IPS-18c (cell line): ENCODE results near the gene C1GALT1C1L.
A peak's percentile ranks its signal among the peaks of the same experiment; 100 is the strongest.
"Not testable (repeated sequence)": the region's sequence is repeated elsewhere in the genome, so short reads cannot be mapped to it uniquely, and the experiment has no call there.

ENCODE experiments used
- H3K4me3 ChIP-seq: 2 replicates; pipeline ENCODE4 v1.7.0; 2013; ENCODE audit warnings: low read depth, mild to moderate bottlenecking, low read length, moderate library complexity; ENCODE audit not compliant: insufficient read depth
- H3K9me3 ChIP-seq: one replicate; pipeline ENCODE4 v1.6.1; 2013; ENCODE audit warnings: mild to moderate bottlenecking, low read length, moderate library complexity; ENCODE audit not compliant: control insufficient read depth, insufficient read depth

The C1GALT1C1L gene

DNA sequence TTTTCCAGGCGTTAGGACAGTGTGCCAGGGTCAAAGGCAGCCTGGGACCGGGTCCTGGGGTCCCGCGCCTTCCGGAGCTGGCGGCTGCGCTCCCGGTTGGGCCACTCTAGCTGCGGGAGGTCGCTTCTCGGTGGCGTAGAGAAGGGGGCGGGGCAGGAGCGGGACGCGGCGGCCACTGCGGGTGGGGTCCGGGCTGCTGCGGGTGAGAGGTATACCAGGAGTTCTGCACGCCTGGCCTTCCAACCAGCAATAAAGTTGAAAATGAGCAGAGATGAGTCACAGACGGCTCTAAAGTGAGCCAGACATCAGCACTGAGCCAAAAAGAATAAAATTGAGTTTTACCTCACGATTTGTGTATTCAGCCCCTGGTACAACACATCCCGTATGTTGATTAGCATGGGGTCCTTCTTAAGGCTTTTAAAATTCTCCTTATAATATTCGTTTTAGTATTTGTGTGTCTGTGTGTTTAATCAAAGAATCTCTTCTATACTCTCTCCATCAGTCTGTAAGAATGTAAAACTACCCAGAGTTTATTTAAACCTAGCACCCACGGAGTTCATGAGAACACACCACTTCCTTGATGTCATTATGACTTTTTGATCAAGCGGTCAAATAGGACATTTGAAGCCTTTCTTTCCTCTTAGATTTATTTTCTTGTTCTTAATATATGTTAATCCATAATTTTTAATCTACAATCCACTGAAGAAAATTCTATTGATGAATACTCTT lies at the start of gene C1GALT1C1L:
TSS of gene C1GALT1C1L (minus strand) at position 108 of the 729 bp plus-strand sequence. CDS start at position 1, 107 bp downstream.
- H3K4me3 ChIP-seq: peak within 1 kb of the TSS; percentile 29; the same call in 1 of the 2 replicates
- H3K9me3 ChIP-seq: no peaks in the 10 kb centered on the region

DNA sequence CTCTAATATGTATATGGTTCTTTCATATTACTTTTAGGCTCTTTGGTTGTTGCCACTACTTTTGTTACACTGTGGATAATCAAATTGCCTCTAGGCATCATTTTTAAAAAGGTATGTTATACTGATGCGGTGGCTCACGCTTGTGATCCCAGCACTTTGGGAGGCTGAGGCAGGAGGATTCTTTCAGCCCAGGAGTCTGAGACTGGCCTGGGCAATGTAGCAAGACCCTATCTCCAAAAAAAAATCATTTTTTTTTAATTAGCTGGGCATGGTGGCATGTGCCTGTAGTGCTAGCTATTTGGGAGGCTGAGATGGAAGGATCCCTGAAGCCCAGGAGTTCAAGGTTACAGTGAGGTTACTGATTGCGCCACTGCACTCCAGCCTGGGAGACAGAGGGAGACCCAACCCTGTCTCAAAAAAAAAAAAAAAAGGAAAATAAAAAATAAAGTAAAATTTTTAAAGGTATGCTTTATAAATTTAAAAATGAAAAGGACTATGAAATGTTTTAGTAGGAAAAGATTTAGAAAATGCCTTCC lies 49.5 kb upstream of the C1GALT1C1L start:
- no peak overlapping the region for H3K4me3 ChIP-seq
- no peaks in the 10 kb centered on the region for H3K9me3 ChIP-seq

DNA sequence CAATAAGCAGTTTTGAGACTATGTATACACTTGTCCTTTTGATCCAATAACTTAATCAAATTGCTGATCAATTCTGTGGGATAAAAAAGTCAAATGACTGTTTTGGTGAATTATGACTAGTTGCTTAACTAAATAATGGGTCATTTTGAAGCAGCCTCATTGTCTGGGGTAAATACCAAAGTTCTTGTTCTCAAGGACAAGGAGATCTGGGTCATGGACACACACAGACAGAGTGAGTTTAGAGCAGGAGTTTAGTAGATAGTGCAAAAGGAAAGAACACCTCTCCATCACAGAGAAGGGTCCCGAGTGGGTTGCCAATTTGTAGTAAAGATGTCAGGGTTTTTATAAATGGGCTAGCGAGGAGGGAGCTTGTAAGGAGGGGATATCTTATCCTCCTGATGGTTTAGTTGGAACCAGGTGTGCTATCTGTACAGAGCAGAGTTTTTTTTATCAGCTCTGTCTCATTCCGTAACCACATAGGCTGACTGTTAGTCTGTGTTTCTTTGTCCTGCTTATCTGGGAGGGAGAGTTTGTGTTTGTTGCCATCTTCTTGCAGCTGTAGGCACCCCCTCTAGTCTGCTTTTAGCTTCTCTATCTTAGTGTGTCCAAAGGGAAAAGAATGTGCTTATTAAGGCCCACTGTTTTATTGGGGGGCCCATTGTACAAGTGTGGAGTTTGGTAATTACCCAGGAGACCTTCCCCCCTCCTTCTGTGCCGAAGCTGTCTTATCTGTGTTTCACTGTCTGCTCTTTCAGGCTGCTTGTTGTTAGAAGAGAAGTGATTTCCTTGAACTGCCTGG lies 48.7 kb upstream of the C1GALT1C1L start:
- Histone ChIP-seq H3K4me3 (no peak overlapping the region), H3K9me3 (no peaks in the 10 kb centered on the region)

DNA sequence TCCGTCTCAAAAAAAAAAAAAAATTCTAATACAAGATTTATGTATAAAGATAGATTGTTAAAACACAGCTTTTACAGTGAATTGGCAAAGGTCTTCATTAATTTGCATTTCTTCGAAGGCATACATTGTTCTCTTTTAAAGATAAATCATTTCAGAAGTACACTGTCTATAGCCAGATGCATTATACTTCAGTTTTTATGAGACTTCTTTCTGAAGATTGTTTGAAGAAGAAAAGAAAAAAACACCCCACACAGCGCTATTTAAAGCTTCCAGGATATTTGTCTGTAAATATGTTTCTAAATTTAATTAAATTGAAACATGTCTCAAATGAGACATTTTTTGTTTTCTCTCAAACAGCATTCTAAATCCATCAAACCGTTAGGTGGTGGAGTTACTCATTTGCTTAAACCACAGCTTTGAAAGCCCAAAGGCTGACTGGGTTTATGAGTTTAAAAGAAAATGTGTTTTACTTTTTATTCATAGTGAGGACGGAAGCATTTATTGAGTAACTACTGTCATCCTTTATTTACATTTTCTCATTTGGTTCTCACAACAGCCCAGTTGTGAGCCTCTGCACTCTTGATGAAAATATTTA lies 42.4 kb upstream of the C1GALT1C1L start:
- Histone ChIP-seq H3K9me3 (no peaks in the 10 kb centered on the region), H3K4me3 (no peak overlapping the region)

DNA sequence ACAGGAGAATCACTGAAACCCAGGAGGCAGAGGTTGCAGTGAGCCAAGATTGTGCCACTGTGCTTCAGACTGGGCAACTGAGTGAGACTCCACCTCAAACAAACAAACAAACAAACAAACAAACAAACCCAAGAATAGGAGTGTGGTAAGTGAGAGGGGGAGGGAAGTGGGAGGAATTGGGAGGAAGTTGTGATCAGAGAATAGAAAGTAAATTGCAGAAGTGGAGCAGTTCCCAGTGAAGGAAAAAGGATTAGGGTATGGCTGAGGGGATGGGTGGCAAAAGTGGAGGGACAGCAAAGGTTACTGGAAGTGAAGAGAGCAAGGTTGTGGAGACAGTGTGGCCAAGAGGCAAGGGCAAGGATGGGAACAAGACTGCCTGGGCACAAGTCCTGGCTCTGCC lies 41.1 kb upstream of the C1GALT1C1L start:
- Histone ChIP-seq H3K4me3 (no peak overlapping the region), H3K9me3 (no peaks in the 10 kb centered on the region)

DNA sequence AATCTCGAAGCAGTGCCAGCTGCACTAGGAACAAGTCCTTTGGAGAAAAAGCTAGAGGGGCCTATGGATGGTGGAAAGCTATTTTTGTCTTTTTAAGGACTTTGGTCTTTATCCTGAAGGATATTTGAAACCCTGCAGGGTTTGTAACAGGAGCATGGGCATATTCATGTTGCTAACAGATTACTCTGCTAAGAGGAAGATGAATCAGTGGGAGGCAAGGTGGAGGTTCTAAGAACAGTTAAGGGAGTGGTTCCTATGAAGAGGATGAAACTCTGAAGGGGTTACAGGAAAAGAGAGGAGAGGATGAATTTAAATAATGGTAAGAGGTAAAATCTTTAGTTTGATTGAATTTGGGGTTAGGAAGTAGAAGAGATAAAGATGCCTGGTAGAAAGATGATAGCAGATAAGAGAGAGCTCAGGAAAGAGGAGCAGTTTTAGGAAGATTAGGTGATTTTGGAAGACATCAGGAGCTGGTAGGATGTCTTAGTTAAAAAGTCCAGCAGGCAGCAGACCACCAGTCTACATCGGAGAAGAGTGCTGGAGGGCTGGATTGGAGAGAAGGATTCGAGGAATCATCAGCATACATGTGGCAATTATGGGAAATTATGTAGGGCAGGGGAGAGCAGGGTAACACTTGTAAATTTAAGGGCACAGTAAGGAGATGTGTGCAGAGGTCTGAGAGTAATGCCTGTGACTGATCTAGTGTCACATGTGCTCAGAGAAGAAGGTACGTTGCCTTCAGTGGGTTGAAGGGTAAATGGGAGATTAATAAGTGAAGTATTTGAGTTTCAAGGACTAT lies 39.3 kb upstream of the C1GALT1C1L start:
- no peaks in the 10 kb centered on the region for H3K9me3 ChIP-seq
- no peak overlapping the region for H3K4me3 ChIP-seq

DNA sequence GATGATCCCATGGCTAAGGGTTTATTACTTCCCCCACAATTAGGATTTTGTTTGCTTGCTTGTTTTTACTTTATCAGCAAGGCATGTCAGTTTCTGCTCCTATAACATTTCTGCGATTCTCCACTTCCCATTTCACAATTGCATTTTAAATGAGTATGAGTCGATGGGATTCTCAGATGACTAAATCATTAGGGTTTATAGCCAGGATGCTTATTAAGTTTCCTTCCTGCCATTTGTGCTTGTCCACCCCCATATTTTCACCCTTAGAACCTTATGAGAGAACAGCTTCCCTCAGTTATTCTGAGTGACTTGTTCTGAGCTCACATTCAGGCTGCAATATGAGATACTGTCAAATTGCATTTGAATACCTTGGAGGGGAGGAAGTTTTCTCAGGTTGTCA lies 37.9 kb upstream of the C1GALT1C1L start:
- H3K4me3 ChIP-seq: no peak overlapping the region

DNA sequence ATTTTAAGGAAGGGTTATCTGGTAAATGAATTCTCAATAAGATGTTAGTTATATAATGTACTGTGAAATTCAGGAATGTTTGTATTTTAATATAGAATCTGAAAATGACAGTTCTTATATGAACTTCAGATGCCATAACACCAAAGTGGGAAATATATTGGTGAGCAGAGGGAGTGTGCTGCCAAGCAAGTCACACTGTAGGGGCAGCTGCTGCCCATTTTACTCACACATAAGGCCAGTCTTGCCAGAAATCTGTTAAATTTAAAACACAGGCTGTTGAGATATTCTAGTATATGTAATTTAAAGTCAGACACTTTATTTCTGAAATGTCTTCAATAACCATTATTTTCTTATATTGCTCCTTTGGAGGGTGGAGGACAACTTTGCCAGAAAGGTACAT lies 34.6 kb upstream of the C1GALT1C1L start:
- no peaks in the 10 kb centered on the region for H3K9me3 ChIP-seq
- no peak overlapping the region for H3K4me3 ChIP-seq

More for the DNA sequence above, 37.9 kb upstream of the C1GALT1C1L start:
- no peaks in the 10 kb centered on the region for H3K9me3 ChIP-seq

DNA sequence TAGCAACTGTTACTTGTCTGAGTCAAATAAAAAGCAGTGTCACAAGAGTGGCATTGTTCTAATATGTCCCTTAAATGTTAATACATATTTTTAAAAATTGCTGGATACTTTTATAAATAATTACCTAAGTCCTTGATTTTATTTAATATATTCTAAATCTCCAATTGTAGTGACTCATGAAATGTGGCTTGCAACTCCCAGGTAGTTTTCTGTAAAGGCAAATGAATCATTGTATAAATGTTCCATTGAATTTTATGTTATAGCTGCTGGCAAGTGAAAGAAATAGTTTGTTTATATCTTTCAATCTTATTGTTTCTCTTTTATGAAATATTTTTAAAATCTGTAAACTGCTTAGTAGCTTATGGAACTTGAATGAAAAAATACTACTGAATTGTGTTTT lies 32.7 kb upstream of the C1GALT1C1L start:
- Histone ChIP-seq H3K9me3 (no peaks in the 10 kb centered on the region), H3K4me3 (no peak overlapping the region)

DNA sequence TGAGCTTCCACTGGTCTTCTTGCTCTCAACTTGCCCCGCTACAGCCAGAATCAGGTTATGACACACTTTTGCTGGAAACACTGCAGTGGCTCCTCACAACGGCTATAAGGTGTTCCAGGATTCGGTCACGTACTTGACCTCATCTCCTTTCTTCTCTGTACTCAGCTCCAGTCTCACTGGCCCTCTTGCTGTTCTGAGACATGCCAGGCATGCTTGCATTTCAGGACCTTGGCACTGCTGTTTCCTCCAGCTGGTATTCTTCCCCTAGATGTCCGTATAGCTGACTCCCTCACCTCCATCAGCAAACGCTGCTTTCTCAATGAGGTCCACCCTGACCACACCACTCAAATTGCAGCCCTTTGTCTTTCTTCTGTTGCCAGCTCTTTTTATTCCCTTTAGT lies 31.9 kb upstream of the C1GALT1C1L start:
- H3K4me3 ChIP-seq: no peak overlapping the region
- no peaks in the 10 kb centered on the region for H3K9me3 ChIP-seq

DNA sequence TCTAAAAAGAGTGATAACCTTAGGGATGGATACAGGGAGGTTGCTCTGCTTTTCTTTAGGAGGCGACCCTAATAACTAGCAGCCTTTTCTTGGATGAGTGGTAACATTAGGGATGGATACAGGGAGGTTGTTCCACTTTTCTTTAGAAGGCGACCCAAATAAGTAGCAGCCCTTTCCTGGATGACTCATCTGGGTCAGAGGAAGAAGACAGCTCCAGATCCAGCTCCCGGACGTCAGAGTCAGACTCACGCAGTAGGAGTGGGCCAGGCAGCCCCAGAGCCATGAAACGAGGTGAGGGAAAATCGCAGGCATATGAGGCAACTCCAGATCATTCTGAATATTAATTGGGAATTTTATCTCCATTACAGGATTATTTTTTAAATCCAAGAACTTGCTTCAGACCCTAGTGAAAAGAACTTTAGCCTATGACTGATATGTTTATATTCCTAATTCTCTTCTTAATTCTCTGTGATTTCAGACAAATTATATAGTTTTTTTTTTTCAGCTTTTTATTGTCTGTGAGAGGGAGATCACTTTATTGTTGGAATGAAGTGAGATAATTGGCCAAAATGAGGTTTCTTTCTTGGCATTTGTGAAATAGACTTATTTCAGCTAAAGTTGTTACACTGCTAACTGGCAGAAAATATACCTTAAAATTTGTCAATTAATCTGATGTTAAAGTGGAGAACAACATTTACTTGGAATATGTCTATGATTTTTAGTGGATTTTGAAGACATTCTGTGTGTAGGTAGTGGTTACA lies 31.2 kb upstream of the C1GALT1C1L start:
- H3K9me3 ChIP-seq: no peaks in the 10 kb centered on the region
- H3K4me3 ChIP-seq: no peak overlapping the region

DNA sequence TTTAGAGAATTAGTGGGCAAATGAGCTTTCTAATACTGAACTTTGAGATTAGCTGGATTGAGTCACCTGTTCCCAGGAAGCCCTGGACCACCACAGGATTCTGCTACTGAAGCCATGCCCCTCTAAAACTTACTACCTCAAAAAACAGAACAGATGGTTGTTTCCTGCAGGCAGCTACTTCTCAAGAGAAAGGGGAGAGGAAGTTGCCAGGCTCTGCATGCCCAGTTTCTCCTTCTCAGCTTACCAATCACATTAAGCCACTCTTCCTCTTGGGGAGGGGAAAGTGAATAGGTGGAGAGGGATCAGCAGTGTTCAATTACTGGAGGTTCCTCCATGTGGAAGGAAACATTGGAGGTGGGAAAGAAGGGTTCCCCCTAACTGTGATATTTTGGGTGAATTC lies 24.9 kb upstream of the C1GALT1C1L start:
- H3K9me3 ChIP-seq: no peaks in the 10 kb centered on the region
- H3K4me3 ChIP-seq: no peak overlapping the region

DNA sequence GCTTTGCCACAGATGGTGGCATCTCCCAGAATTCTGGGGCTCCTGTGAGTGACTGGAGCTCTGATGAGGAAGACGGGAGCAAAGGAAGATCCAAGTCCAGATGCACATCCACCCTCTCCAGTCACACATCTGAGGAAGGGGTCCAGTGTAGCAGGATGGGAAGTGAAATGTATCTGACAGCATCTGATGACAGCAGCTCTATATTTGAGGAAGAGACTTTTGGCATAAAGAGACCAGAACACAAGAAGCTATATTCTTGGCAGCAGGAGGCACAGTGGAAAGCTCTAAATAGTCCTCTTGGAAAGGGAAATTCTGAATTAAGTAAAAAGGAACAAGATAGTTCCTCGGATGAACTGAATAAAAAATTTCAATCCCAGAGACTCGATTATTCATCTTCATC lies 23.5 kb upstream of the C1GALT1C1L start:
- Histone ChIP-seq H3K9me3 (no peaks in the 10 kb centered on the region), H3K4me3 (no peak overlapping the region)

DNA sequence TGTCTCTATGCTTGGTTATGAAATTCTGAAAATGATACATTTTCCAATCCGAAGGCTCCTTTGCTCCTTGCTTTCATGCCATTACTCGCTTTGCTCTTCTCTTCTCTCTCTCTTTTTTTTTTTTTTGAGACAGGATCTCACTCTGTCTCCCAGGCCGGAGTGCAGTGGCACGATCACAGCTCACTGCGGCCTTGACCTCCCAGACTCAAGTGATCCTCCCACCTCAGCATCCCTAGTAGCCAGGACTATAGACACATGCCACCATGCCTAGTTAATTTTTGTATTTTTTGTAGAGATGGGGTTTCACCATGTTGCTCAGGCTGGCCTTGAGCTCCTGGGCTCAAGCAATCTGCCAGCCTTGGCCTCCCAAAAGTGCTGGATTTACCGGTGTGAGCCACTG lies 21.9 kb upstream of the C1GALT1C1L start:
- H3K4me3 ChIP-seq, H3K9me3 ChIP-seq: not testable (repeated sequence)

DNA sequence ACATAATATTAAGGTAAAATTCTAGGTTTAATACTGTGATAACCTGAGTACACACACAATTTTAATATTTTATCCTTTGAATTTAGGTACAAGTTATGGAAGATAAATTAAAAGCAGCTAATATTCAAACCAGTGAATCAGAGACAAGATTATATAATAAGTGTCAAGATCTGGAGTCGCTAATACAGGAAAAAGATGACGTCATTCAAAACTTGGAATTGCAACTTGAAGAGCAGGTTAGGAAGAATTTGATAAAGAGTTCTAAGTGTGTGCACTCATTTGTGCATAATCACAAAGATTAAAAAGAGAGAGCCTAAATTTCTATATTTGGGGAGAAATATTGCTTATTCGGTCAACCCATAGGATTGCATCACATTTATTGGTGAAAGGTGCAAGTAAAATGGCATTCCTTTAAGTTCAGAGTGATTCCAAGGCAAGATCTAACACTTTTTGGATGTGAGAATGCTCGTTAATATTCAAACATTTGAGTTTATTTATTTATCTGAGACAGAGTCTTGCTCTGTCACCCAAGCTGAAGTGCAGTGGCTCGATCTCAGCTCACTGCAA lies 16.3 kb upstream of the C1GALT1C1L start:
- Histone ChIP-seq H3K9me3 (no peaks in the 10 kb centered on the region), H3K4me3 (no peak overlapping the region)

DNA sequence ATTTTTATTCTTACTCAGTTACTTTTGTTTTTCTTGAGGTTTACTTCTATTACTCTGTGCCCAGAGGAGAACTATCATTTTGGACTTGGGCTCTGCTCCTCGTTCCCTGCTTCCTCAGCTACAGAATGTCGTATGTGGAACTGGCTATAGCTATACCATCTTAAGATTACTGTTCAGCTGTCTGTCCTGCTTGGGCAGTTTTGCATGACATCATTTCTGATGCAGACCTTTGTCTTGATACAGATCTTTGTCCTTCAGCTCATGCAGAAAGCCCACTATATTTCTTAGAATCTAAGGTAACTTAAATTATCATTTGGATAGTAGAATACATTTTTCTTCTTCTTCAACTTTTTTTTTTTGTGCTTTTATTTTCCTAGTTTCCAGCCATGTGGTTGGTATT lies 13.8 kb upstream of the C1GALT1C1L start:
- H3K4me3 ChIP-seq: no peak overlapping the region

More for the DNA sequence above, 13.8 kb upstream of the C1GALT1C1L start:
- H3K9me3 ChIP-seq: no peaks in the 10 kb centered on the region
